HG03095 (cell line): Measurements from ENCODE around the gene DGKI.
"Not testable (repeated sequence)": the region's sequence is repeated elsewhere in the genome, so short reads cannot be mapped to it uniquely, and the experiment has no call there.

Source experiments
- ATAC-seq: cut with Tn5 transposase; IDR thresholded peaks from one replicate; pipeline ENCODE4 v1.9.1; 2021; ENCODE audit warnings: moderate library complexity; ENCODE audit not compliant: unreplicated experiment

DGKI gene

DNA sequence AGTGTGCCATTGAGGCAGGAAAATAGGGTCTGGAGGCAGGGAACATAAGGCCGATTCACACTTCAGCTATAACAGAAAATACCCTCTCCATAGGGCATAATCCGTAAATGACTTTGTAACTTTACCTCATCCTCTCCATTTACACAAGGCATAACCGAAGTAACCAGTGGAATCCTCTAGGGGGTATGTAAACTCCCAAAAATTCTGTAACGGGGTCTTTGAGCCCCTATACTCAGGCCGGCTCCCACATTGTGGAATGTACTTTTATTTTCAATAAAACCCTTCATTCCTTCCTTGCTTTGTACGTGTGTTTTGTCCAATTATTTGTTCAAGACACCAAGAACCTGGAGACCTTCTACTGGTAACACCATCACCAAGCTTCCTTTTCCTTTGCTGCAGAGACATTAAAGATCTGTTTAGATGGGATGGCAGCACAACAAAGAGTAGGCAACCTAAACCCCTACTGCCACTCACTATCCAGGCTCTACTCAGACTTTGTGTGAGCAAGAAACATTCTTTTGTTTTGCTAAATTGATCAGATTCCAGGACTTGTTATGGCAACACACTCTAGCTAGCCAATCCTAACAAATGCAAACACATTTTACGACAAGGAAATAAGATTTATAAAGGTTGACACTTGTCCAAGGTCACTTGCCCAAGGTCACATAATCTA lies 99.3 kb downstream of the DGKI start:
- ATAC-seq = no peak

DNA sequence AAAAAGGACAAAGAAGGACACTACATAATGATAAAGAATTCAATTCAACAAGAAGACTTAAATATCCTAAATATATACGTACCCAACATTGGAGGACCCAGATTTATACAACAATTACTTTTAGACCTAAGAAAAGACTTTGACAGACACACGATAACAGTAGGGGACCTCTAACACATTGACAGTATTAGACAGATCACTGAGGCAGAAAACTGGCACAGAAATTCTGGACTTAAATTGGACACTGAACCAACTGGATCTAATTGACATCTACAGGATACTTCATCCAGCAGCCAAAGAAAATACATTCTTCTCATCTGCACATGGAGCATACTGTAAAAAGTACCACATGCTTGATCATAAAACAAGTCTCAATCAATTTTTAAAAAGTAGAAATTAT lies 103.8 kb downstream of the DGKI start:
- no peak for ATAC-seq

DNA sequence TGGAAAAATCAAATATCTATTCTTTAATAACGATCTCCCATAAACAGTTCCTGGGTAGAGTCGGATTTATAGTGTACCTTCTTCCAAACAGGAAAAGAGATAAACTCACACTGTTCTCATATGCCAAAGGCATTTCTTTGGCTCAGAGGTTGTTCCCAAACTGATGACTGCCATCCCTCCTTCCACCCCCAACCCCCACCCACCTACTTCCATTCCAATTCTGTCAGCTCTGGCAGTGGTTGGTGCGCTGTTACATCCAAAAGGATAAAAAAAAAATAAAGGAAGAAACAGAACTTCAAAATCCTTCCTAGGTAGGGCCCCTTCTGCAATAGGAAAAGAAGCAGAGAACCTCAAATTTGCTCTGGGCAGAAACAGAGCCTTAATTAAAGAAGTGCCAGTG lies 104.7 kb downstream of the DGKI start:
- no peak for ATAC-seq

DNA sequence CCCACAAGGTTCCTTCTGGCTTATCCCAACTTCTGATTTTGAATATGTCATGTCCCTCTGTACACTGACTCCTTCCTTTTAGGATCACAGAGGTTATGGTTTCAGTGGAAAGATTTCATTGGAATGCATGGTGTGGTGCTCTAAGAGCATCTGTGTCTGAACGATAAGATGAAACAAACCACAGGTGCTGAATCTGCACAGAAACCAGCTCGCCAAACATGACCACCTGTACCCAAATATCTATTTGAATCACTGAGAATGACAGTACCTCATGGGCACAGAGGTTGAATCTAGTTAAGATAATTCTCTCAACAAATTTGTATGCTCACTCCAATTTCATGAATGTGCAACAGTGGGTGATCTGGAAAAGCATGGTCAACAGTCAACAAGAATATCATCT lies 105.3 kb downstream of the DGKI start:
- no peak for ATAC-seq

DNA sequence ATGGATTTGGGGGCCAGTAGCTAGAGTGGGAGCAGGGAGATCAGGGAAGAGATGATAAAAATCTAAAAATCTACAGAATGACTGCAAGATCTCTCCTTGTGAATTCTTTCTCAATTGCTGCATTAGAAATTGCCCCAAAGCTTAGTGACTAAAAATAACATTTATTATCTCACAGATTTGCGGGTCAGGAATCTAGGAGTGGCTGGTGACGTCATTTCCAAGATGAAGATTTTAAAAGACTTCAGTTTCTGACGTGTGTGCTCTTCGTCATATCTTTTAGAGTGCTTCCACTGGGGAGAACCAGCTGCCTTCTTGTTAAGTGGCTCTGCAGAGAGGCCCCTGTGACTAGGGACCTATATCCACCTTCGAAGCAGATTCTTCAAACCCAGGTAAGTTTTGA lies 112.6 kb downstream of the DGKI start:
- no peak for ATAC-seq

DNA sequence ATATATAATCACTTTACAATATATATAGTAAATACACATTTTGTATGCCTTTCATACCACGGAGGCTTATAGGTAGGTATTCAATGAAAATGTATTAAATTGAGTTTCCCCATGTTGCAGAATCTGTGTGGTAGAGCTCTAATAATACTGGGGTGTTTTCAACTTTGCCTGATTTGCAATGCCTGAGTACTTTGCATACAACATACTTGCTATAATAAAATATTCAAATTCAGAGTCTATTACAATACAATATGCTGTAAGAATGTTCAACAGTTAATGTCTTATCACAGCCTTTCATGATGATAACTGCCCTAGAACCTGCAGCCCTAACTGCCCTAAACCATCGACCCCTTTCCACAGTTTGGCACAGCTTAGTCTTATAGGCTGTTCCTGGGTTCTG lies 114.6 kb downstream of the DGKI start:
- no peak for ATAC-seq

DNA sequence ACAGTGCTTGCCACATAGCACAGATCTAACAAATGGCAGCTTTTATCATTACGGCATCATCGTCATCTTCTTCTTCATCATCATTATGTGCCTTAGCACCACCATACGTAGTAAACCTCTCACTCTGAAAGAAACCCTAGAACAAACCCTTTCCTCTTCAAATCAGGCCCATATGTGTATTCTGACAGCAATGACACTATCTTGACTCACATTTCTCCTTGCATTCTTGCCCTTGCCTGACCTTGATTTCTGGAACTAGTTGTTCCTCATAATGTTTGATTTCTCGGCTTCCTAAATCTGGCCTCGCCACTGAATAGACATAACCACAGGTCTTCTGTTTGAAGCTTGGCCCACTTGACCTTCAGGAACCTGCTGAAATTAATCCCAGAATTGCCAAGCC lies 115.3 kb downstream of the DGKI start:
- ATAC-seq = no peak

DNA sequence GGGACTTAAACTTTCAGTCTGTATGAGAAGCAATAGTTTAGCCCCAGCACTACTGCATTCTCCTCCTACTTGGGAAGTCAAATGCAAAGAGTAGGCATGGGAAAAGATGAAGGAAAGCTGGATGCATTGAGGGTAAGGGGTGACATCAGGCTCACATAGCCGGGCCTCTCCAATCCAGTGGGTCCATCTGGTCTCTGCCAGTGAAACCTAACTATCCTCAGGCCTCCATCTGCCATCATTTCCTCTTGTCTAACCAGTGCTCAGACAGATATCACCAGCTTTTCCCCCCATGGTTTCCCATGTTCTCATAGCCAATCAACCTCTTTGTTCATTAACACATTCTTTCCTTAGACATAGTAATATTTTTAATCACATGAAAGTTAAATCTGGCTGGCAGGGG lies 118.3 kb downstream of the DGKI start:
- ATAC-seq = no peak

DNA sequence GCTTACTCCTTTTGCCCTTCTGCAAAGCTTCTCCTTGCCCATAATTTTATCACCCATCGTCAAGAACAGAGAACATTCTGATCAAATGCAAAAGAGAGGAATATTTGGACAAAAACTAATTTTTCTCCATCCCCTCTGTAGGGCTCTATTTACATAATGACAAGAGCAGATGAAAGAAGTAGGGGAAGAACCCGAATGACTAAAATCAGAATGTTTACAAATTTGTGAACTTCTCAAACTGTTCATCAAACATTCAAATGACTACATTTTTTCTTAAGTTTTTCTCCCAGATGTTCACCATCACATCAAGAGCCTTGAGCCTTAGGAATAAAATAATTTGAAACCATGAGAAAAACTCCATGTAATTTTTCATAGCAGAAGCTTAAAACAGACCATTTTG lies 119.4 kb downstream of the DGKI start:
- ATAC-seq = no peak

DNA sequence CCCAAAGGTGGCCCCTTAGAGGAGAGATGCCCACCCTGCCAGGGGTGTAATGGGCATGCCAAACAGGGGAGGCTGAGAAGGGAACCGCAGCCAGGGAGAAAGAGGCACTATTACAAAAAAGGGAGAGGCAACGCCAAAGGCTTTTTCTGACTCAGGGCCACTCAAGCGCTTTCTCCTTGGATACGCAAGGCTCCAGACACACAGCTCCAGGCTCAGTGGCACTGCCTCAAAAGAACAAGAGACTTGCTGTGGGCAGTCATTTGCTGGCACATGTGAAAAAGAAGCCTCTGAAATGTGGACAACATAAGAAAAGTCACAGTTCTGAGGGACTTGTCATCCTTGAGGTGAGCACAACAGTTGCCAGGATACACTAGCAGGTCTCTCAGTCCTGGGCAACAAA lies 128.4 kb downstream of the DGKI start:
- no peak for ATAC-seq

DNA sequence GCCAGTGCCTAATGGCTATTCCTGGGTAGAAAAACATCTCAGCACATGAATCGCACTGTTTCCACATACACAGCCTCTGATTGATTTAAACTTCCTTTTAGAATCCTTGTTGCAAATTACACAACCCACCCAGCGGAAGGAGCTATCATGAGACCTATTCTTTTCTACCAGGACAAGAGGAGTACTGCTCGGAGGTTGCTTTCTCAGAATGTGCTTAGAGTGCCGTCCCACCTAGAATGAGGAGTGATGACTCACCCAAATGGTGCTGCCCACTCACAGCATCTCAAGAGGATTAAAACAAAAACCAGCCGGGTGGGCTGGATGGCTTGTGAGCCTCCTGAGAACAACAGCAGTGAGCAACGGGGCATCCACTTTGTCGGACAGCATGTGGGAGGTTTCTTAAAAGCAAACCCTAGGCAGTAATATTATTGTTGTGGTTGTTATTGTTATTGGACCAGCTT lies 128.9 kb downstream of the DGKI start:
- no peak for ATAC-seq

DNA sequence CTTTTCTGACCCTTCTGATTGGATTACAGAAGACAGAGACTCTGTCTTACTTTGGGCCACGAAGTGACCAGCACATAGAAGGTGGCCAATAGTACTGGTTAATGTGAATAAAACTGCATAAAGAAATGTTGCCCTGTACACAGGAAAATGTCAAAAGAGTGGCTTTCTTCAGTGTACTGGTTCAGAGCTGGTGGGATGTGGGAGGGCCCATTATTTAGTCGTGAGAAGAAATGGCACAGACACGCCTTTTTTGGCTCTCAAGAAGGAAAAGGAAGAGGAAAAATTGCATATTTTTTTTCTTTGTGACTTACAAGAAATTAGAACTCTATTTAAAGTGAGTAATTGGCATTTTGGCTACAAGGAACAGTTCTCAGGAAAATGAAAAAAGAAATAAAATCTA lies 129.7 kb downstream of the DGKI start:
- ATAC-seq = no peak

DNA sequence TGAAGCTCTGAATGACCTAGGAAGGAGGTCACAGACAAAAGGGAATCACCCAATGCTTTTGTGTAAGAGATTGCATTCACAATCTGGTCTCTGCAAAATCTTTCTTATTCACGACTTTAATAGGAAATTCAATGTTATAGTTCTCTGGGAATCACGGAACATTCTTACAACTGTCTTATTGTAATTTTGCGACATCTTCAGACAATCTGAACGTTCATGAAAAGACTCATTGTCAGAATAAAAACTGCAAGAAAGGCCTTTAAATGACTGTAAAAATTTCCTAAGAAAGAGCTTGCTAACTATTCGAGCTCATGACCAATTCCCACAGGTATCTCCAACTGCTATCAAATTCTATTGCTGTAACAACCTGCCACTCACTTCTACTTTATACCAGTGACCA lies 130.7 kb downstream of the DGKI start:
- no peak for ATAC-seq

DNA sequence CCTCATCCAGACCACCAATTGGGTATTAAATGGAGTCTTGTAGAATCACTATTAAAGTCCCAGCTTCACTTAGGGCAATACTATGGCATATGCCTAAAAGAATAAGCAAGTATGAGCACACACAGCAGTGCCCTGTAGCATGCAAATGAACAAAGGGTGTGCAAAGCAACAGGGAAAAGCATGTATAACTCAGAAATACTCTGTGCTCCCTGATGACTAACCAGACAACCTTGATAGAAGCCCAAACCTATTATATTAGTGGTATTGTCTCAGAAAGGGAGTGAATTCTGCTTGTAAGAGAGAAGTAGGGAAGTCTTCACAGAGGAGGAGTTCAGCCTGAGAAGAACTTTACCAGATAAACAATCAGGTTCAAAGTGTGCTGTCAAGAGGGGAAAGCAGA lies 131.2 kb downstream of the DGKI start:
- ATAC-seq = no peak

DNA sequence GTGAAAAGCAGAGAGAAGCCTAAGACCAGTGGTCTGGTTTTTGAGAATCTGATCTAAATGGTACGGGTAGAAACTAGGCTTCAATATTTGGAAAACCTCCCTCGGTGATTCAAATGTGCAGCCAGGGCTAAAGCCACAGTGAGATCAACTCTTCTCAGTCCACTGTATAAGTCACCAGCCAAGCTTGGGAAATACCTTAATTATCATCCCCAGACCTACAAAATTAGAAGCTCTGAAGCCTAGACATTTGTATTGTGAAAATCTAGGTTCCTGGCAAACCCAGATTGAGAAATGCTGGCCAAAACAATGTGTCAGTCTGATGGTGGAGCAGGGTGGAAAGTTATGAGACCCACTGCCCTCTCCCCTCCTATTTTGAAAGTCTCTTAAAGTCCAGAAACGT lies 131.7 kb downstream of the DGKI start:
- ATAC-seq = no peak

DNA sequence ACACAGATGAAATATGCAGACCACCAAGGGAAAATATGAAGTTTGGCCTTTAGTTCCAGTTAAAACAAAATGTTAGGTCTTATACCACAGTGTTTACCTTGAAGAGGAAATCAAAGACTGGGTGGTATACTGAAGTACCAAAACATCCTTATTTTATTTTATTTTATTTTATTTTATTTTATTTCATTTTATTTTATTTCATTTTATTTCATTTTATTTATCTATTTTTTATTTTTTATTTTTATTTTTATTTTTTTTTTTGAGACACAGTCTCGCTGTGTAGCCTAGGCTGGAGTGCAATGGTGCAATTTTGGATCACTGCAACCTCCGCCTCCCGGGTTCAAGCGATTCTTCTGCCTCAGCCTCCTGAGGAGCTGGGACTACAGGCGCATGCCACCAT lies 140.4 kb downstream of the DGKI start:
- not testable (repeated sequence) for ATAC-seq

DNA sequence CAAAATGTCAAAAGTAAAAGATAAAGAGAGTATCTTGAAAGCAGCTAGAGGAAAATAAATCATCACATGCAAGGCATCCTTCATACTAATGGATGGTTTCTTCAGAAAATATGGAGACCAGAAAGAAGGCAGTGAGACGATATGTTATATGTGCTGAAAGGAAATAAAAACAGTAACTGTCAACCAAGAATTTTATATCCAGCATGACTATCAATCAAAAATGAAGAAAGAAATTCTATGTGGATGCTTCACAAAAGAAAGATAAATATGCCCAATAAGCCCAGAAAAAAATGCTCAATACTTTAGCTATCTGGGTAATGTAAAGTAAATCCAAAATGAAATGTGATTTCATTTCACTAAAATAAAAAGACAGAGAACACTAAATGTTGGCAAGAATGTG lies 142.1 kb downstream of the DGKI start:
- no peak for ATAC-seq

DNA sequence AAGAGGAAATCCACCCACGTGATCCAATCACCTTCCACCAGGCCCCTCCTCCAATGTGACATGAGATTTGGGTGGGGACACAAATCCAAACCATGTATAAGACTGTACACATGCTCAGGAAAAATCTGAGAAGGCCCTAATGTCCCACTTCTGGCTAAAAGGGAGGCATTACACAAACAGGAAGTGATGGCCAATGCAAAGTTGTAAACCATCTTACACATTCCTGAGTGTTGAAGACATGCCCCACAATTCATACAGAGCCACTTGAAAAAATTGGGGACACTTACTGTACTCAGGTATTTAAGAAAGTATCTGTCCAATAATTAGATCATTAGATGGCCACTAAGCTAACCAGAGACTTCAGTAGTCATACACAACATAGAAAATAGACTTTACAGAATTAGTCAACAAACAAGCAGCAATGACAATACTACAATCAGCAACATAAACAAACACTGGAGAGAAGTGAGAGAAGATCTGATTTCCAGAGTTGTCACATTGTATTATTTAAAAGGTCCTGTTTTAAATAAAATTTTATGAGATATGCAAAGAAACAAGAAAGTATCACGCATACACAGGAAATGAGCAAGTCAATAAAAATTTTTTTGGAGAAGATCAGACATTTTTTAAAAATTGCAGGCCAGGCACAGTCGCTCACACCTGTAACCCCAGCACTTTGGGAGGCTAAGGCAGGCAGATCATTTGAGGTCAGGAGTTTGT lies 143.3 kb downstream of the DGKI start:
- ATAC-seq = no peak

DNA sequence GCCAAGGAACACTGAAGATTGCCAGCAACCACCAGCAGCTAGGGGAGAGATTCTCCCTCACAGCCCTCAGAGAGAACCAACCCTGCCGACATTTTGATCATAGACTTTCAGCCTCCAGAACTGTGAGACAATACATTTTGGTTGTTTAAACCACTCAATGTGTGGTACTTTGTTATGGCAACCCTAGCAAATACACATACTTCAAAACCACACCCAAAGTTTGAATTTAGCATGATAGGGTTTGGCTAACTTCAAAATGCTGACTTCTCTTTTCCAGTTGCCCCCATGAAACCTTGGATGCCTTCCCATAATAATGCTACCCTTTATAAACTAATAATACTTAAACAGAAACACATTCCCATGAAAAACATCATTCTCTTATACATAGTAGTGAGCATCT lies 149.8 kb downstream of the DGKI start:
- ATAC-seq = no peak

DNA sequence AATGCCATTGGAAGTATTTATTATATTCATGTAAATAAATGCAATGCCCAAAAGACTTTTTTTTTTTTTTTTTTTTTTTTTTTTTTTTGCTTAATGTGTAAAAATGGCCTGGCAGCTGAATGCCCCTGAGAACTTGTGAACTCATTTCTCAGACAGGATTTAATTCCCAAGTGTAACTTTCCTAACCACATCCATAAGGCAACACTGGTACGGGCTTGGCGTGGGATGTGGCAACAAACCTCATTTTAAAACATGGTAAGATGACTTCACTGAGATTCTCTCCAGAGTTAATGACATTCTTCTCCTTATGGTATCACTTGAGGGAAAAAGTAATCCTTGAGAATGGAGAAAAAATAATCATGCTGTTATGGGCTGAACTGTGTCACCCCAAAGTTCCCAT lies 150.4 kb downstream of the DGKI start:
- ATAC-seq = no peak

DNA sequence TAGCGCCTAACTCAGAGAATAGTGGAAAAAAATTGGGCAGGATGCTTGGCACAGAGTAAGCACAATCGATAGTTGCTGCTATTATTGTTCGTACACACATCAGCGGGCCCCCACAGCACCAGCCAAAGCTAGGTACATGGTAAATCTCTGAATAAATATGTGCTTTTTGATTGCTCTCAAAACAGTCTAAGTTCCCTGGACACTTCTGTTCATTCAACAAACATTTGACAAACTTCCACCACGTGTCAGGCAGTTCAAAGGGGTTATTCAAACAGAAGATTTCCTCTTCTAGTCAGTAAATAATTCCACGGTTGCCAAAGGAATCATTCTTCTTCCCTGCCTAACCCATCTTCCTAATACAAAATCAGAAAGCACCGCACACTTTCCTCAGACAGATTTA lies 150.8 kb downstream of the DGKI start:
- no peak for ATAC-seq

DNA sequence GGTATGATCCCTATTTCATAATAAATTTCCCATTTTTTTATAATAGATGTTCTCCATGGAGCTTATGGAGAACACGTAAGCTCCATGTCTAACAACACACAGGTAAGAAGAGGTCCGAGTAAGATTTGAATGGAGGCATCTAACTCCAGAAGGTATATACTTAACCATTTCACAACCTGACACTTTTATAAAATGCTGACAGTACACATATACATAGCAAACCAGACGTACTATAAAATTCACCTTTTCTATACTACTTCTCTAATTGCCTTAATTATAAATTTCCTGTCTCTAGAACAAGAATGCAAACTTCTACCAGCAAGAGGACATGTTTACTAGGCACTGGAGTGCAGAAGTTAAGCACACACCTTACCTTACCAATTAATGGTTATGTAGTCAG lies 151.3 kb downstream of the DGKI start:
- no peak for ATAC-seq

DNA sequence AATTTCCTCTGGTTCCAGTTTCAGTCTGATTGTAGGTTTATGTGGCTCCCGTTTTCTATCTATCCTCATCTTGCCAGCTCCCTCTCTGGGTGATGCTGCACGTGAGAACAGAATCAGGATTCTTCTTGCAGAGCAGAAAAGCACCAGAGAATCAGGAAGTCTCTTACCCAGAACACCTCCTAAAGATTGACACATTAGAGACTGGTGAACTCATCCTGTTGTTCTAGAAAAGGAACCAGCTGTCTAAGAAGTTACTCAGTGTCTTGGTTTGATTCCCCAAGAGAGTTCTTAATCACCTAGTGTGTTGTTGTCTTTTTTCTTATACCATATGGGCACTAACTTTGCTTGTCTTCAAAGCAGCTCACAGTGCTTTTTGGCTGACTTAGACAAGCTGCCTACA lies 152.4 kb downstream of the DGKI start:
- no peak for ATAC-seq
